ENCODE results near the gene TRIM9.

TRIM9 gene

DNA sequence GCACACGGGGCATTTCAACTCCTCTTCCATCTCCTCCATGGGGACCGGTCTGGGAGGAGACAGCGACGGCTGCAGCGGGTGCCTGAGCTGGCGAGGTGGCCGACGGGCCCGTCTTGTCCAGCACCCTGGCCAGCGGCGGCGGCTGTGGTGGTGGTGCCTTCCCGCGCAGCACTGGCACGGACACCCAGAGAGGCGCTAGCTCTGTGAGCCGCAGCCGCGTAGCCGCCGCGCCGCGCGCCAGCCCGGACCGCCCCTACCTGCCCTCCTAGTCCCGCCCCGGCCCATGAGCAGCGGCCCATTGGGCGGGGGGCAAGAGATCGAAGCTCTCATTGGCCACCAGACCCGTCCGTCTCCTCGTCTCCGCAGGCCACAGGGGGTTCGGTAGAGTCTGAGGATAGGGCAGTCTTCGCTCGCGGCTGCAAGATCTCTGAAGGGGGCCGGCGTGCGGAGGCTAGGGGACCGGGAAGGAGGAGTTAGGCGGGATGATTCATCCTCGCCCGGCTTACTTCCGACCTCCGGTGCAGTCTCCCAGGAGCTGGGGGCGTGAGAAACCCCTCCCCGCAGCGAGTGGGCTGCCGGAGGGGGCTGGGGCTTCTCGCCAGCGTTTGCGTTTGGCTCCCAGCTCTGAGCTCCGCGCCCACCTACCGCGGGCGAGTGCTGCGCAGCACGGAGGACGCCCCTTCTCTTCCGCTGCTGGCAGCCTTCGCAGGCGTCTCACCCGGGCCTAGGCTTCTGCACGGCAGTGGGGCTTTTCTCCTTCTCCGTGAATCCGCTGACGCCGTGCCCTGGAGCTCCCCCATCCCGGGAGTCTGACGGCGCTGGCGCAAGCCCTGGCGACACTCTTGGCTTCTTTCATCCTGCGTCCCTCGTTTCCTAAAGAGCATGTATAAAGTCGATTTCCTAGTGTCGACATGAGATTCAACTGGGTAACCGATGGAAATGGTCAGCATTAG, at the start of gene TRIM9:
Gene TRIM9, minus strand, starts transcription at position 205 of the 953 bp plus-strand sequence. Its CDS starts 166 bp downstream, at position 39.
- peak; percentile 52 for DNase-seq (ENCODE audit: low read depth)

DNA sequence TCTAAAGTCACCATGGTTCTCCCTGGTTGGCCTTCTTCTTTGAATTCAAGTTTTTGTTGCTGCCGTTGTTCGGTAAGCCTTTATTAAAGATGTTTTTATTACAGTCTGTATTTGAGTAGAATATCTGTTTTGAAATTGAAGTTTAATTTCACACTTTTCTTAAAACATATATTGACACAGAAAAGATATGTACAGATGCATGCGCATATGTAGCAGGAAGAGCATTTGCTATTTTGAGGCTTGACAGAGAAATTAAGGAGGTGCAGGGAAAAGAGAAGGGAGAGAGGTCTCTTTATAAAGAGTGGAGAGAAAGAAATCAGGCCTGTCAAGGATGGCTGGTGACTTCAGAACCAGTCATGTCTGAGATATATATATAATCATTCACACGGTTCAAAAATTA, 46.0 kb upstream of the TRIM9 start:
- DNase-seq (ENCODE audit: low read depth), result no peak

DNA sequence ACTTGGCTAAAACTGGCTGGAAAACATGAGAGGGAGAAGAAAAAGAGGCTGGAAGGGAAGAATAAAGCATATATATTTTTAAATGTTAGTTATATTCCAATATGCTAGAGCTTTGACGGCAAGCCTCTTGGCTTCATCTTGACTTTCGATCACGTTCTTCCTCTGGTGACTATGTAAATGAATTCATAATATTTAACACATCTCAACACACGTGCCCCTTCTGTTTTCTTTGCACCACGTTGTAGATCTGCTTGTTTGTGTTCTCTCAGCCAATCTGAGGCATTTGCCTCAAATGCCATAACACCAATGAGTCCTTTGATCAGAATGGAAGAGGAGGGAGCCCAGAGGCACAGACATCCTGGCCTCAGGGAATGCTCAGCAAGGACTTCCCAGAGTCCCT, 45.4 kb upstream of the TRIM9 start:
- DNase-seq (ENCODE audit: low read depth), result no peak

DNA sequence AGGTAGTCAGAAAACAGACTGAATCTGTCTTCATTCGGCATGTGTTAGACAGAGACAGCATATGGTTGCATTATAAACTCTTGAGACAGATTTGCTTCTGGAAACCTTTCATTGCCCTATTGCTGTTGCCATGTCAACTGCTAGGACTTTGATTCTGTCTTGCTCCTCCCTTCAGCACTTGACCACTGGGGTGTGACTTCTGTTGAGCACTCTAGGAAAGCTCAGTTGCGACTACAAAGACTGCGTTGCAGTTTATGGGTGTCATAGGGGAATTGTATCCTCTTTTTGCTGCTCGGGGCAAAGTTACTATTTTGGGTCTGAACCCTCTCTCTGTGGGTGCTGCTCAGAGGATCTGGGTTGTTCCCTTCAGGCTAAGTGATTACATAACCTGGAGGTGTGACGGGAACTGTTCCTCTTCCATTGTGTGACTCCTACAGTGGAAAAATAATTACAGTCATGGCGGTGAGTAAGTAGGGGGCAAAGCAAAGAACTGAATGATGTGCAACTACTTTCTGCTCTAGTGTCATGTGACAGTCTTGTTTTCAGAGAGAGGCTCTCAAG, 44.3 kb upstream of the TRIM9 start:
- no peak for DNase-seq (ENCODE audit: low read depth)

DNA sequence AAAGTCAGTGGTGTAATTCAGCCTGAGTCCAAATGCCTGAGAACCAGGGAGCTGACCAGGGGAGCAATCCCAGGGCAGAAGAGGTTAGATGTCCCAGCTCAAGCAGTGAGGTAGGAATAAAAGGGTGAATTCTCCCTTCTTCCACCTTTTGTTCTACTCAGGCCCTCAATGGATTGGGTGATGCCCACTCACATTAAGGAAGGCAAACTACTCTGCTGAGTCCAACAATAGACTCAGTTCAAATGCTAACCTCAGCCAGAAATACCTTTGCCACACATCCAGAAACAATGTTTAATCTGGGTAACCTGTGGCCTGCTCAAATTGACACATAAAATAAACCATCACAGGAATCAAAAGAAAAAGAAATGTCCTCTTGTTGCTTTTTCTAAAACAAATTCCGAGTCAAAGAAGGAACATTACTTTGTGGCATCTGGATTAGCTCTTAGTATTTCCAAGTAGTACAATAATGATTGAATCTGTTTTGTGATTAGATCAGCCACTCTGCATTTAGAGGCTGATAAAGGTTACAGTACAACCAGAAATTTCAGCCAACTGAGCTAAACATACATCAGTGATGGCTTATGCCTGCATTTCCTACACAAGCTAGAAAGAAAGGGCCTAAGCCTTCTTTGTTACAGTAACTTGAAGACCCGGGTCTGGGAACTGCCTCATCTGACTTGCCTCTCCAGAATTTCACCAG, 43.6 kb upstream of the TRIM9 start:
- no peak for DNase-seq (ENCODE audit: low read depth)

DNA sequence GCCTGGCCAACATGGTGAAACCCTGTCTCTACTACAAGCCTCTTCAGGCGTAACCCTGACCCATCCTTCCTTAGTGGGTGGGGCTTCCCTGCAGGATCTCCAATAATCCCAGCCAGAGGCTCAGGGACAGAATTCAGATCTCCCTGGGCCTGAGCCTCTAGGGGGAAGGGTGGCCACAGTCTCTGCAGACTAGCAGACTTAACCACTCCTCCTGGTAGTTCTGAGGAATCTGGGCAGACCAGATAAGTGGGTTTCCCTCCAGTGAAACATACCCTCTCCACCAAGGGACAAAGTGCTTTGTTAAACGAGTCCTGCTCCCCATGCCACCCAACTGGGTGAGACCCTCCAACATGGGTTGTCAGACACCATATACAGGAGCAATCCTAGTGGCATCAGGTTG, 36.6 kb upstream of the TRIM9 start:
- no peak for DNase-seq (ENCODE audit: low read depth)

DNA sequence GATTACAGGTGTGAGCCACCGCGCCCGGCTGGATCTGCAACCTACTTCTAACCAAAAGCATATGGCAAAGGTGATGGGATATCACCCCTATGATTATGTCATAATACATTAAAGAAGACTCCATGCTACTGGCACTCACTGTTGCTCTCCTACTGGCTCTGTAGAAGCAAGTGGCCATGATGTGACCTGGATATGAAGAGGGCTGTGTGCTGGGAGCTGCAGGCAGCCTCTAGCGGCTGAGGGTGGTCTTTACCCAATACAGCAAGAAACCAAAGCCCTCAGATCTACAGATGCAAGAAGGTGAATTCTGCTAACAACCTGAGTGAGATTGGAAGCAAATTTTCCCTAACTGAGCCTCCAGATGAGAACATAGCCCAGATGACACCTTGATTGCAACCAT, 34.2 kb upstream of the TRIM9 start:
- DNase-seq (ENCODE audit: low read depth), result no peak

DNA sequence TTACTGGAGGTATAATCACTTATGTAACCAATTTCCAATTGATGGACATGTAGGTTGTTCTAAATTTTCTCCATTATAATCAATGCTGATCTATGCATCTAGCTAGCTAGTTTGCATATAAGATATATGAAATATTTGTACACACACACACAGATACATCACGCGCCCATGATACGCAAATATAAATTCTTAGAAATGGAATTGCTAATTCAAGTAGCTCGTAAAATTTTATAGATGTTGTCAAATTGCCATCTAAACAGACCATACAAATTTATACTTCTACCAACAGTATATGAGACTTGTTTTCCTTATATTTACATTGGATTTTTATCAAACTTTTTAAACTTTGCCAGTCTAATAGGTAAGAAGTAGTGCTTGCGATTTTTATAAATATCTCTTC, 29.1 kb upstream of the TRIM9 start:
- no peak for DNase-seq (ENCODE audit: low read depth)

DNA sequence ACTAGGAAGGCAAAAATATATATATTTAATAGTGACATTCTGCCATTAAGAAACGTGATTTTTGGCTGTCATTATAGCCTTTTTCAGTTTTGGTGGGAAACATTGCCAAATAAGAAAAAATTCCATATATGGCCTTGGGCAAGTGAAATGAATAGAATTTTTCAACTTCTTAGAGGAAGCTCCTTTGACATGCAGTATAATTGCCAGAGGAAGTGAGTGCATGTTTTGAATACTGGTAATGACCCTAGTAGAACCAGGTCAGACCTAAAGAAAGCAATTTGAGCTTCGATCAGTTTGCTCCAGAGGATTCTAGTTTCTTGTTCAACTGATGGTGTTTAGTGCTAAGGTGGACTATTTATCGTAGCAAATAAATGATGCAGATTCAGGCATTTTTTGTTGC, 26.2 kb upstream of the TRIM9 start:
- DNase-seq (ENCODE audit: low read depth), result no peak

DNA sequence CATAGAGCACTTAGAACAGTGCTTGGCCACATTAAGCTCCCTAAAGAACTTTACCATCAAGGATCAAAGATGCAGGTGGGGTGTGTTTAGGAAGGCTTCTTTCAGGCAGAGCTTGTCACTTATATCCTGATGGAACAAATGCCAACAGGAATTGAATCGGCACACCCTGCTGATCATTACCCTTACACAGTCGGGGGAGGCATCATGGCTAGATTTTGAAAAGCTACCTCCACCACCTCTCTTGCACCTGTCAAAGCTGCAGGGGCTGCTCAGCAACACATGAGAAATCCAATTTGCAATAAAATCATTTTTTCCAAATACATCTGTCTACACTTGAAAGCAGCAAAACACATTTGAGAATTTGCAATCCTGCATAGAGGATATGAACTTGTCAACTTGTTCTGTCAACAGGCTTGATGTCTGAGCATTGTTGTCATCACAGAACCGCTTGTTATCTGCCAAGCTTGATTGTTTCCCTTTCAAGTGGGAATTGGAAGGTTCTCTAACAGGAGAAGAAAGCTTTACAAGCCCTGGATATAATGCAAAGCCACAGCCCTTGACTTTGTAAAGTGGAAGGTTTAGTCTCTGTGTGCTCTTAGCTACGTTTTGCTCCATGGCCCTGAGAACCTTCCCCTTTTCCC, 24.6 kb upstream of the TRIM9 start:
- DNase-seq (ENCODE audit: low read depth), result no peak

DNA sequence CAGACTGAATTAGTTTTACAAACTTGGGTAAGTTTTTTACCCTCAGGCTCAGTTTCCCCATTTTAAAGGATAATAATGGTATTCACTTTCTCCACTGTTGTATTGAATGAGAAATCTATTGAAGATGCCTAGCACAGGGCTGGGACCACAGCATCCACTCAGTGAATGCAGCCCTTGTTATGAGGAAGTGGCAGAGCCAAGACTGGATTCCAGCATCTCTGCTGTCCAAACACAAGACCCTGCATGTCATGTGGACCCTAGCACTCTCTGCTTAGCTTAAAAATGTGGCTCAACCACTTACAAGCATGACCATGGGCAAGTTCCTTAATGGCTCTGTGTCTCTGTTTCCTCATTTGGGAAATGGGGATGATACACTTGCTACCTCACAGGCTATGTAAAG, 24.1 kb upstream of the TRIM9 start:
- no peak for DNase-seq (ENCODE audit: low read depth)

DNA sequence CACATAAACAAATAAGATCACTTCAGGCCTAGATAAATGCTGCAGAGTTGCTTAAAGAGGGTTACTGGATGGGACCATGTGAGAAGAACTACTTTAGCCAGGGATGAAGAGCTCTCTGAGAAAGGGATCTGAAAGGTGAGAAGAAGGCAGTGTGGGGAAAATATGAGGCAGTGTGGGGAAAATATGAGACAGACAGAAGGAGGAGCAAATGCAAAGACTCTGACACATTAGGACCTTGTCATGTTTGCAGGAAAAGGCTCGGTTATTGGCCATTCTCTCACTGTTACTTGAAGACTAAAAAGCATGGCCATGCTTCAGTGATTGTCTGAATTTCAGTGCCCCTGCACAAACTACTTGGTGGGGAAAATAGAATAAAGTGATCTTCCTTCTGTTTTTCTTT, 22.7 kb upstream of the TRIM9 start:
- DNase-seq (ENCODE audit: low read depth), result no peak

DNA sequence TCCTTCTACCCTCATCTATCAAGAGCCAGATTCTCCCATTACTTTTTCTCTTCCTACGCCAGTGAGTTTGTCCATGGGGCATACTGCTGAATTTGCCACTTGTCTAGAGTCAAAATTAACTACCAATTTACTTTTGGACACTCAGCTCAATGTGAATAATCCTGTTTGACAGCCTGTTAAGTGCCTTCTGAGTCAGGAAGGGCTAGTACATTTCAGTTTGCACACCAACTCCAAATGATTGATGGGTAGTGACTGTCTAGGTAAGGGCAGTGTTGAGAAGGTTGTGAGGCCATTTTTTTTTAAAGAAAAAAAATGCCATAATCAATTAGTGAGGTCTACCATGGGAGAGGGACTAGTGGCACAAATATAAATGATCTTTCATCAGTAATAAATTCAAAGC, 21.8 kb upstream of the TRIM9 start:
- no peak for DNase-seq (ENCODE audit: low read depth)

DNA sequence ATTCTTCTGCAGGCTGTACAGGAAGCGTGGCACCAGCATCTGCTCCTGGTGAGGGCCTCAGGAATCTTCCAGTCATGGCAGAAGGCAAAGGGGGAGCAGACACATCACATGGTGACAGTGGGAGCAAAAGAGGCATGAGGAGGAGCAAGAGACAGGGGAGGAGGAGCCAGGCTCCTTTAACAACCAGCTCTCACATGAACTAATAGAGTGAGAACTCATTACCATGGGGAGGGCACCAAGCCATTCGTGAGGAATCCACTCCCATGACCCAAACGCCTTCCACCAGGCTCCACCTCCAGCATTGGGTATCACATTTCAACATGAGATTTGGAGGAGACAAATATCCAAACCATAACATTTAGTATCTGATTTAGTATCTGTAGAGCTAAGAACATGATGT, 14.7 kb upstream of the TRIM9 start:
- no peak for DNase-seq (ENCODE audit: low read depth)

DNA sequence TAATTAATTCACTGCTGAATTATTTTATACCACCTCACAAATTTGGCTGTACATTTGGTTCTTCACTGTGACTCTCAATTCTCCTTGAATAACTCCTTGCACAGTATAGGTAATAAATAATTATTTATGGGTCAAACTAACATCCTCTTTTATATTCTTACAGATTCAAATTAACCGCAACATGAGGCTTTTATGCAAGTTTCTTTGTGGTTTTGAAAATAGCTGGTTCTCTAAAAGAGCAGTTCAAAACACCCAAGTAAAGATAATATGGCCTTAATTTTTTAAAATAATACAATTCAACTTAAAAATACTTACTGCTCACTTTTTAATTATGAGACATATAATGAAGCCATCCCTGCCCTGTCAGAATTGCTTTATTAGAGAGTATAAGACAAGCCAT, 12.9 kb upstream of the TRIM9 start:
- DNase-seq (ENCODE audit: low read depth), result no peak

DNA sequence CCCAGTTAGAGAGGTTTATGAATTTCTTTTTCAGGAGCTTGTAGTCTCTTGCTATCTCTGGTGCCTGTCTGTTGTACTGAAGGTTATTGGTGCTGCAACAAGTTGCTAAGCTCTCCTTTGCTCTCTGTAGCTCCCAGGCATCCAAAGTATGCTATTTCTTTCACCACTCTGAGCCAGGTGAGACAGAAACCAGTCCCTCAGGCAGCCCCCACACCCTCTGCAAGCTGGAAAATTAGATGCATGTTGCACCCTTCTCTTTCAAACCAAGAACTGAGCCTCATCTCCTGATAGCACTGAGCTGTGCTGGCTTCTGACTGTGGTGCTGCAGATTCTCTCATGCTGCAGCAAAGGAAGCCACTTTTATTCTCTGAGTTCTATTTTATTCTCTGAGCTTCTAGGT, 9.6 kb upstream of the TRIM9 start:
- no peak for DNase-seq (ENCODE audit: low read depth)

DNA sequence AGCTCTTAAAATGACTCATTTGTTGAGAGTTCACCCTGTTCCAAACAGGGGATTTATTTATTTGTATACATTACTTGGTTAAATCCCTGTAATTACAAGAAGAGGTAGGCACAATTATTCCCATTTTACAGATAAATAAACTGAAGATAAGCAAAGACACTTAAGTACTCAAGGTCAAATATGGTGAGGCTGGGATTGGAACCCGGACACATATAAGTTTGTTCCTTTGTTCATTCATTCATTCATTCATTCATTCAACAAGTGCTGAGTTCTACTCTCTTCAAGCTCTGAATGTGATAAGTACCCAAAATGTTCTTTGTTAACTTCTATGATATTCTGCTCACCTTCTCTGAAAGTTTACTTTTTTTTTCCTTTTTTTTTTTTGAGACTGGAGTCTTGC, 2.4 kb upstream of the TRIM9 start:
- no peak for DNase-seq (ENCODE audit: low read depth)

DNA sequence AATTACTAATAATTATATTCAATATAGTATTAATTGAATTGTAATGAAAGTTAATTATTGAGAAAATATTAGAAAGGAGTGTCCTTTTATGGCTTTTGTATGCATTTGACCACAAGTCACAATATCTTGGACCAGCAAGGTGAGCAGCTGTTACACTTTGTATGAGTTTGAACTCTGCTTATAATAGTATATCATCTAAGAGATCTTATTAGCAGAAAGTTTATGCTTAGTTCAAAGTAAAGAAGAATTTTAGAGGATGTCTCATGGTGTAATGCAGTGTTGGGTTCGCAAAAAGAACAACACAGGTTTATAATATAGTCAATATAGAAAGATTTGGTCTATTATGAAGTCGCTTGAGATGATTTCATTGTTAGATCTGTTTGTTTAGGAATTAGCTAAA, 2.0 kb upstream of the TRIM9 start:
- no peak for DNase-seq (ENCODE audit: low read depth)

DNA sequence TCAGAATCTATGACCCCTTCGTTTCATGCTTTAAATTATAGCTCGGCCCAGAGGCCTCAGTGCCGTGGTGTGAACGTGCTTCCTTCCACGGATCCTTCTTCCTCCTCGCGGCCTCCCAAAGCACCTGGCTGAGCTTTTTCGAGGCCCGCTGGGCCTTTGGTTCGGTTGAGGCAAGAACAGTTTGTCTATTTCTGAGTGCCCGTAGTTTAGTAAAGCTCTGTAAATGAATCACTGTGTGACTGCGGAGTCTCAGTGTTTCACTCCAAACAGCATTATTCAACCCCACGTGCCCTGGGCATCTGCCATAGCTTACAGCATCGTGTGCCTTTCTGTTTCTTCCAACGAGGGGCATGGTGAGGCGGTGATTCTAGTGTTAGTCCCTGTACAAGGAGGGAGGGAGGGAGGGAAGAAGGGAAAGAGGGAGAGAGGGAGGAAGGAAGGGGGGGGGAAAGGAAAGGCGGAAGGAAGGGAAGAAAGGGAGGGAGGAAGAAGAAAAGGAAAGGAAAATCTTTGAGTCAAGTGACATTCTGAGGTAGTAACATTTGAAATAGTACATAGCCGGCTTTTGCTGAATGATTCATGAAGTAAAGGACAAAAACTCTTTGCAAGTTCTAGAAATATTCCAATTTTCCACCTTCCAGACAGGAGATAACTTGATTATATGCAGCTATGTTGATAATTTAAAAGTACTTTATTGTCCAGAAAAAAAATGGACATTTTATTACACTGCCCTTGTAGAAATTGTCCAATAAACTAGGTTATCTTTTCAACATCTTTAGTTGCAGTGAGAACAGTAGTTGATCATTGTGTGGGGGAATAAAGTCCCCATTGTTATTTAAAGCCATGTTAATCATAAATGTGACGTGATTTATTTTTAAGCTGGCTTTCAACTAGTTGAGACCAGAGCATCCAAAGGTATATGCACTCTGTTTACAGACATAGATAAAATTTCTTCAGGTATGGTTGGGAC, 1.2 kb upstream of the TRIM9 start:
- no peak for DNase-seq (ENCODE audit: low read depth)

DNA sequence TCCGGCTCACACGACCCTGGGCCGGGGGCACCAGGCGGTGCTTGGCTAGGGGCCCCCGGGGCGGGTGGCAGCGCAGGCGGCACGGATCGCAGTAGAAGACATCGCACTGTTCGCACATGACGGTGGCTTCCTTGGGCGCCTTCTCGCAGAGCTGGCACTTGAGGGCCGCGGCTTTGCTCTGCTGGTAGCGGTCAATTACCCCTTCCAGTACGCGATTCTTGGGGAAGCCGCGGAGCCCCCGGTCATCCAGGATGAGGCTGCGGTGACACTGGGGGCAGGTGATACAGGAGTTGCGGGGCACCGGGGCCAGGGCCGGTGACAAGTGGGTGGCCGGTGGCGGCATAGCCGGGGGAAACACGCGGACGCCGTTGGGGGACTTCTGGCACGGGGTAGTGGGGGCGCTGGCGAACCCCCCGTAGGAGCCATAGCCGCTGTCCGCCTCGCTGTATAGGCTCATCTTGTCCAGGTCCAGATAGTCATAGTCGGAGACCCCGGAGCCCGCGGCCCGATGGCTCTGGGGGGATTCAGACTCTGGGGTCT, 553 bp downstream of the TRIM9 start:
- no peak for DNase-seq (ENCODE audit: low read depth)
